SHP77 treated with DMSO at 0.1 percent for 48 hours (cell line): ENCODE data around the gene AKTIP.
"Not testable (repeated sequence)": the region's sequence is repeated elsewhere in the genome, so short reads cannot be mapped to it uniquely, and the experiment has no call there.

Experiments
- DNase-seq: peaks from one replicate; lab custom pipeline; 2025; lab: John Stamatoyannopoulos, UW

Gene AKTIP

DNA sequence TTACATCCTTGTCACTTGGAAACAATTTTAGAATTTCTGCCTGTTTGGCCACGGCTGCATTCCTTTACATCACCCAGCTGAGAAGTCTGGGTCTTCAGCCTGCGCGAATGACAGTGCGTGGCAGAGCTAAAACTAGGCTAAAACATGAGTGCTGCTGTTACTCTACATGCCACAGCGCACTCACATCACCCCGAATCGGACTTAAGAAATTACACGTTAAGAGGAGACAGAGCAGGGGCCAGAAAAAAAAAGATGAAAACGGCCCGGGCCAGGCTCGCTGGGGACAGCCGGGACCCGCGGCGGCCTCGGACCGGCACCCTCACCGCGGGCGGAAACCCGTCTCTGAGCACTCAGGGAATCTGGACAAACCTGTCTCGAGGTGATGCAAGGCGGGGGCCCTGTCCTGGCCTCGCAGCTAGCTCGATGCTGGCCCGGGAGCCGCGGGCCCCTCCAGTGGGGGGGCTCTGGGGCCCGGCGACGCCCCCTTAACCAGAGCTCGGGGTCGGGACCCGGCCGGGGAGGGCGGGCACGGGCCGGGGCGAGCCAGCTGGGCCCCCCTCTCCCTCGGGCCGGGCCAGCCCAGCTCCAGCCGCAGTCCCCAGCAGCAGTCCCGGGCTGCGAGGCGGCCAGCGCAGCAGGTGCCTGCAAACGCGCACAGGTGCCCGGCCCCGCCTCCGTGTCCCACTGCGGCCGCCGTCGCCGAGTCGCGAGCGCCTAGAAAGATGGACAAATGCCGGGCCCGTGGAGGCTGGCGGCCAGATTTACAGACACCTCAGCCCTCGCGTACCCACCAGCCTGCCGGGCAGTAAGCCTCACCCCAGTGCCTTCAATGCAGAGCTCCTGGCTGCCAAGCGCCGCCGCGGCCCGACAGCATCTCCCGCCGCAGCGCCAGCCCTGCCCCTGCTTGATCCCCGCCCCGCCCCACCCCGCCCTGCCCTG lies at the start of gene AKTIP:
TSS of gene AKTIP (minus strand) at position 879 of the 939 bp plus-strand sequence. CDS start 2,950 bp downstream, outside the sequence.
- DNase-seq, result no peak

DNA sequence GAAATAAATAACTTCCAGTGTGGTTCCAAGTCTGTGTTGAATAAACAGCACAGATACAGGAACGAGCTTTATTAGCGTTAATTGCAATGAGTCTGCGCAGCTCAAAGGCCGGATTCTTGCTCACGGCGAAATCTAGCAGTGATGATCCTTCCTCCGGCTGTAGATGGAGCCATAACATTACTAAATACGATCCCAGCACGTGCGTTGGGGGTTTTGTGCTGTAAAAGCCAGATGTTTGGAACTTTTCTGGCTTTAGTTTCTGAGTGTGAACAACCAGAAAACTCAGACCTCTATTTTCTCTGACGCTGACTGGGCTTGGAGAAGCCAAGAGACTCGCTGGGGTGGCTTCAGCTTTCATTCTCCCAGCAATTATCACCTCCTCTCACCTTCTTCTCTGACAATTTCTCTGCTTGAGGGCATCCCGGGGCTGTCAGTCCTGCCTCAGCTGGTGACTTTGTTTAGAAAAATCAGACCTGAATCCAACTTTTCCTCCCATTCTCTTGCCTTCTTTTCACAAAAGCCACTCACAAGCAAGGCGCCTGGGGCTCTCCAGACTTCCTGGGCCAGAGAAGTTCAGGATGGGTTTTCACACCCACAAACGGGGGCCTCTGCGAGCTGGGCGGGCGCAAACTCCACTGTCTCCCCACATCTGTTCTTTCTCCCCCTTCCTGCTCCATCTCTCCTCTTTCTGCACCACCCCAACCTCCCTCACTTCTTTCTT lies 47.1 kb upstream of the AKTIP start:
- DNase-seq, result peak; percentile 45

DNA sequence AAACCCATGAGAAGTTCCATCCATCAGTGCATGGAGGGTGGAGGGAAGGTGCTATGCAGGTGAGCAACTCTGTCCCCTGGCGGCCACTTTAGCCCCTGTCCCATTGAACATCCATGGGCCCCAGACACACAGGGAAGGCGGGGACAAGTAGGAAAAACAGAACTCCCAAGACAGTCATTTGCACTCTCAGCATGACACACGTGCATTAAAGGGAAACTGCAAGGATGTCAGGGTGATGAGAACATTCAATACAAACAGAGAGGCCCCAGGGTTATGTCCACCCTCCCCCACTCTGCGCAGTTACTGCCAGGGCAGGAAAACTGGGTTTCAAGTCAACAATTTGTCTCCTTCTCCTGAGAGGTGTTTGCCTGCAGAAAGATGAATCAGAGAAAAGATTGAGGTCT lies 44.0 kb upstream of the AKTIP start:
- no peak for DNase-seq

DNA sequence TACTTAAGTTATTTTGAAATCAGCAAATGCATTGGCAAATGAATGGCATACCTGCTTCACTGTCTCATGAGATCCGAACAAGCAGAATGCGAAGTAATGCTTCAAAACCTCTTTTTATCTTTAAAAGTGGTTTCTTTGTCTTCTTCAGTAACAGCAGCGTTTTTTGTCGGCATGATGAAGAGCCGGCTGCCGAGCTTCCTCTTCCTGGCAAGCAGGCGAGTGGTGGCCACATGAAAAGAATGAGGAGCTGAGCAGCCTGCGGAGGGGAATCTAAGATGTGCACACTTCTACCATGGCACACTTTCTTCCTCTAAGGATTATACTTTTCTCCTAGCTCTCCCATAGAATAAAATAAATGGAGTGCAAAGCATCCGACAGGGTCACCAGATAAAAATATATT lies 42.4 kb upstream of the AKTIP start:
- no peak for DNase-seq

DNA sequence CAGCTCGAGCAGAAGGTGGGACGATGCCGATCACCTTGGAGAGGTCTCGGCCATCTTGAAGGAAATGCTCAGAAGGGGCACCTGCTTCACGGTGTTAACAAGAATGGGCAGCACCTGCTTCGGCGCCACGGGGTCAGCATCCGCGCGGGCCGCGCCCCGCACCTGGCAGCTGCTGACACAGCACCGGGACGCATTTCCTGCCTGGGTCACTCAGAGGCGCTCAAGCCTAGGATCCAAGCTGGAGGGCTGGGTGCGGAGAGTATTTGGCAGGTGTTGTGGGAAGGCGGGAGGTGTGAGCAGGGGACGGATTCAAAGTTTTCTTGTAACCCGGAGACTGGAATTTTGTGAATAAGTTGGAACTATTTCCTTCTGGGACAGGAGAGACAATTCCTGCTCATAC lies 39.3 kb upstream of the AKTIP start:
- no peak for DNase-seq

DNA sequence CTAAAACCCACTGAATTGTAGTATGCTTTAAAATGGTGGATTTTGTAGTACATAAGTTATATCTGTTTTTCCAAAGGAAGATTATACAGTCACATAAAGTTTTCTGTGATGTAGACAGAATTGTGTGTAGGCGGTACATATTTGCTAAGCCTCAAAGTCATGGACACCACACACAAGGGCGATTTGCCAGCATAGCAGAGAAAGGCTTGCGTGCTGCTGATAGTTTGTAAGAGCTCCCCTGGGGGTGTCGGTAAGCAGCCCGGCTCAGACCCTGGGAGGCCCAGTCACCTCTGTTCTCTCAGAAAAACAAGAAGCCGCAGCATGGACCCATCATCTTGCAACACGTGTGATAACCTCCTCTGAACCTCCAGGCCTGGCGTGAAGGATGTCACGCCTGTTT lies 38.3 kb upstream of the AKTIP start:
- DNase-seq, result no peak

DNA sequence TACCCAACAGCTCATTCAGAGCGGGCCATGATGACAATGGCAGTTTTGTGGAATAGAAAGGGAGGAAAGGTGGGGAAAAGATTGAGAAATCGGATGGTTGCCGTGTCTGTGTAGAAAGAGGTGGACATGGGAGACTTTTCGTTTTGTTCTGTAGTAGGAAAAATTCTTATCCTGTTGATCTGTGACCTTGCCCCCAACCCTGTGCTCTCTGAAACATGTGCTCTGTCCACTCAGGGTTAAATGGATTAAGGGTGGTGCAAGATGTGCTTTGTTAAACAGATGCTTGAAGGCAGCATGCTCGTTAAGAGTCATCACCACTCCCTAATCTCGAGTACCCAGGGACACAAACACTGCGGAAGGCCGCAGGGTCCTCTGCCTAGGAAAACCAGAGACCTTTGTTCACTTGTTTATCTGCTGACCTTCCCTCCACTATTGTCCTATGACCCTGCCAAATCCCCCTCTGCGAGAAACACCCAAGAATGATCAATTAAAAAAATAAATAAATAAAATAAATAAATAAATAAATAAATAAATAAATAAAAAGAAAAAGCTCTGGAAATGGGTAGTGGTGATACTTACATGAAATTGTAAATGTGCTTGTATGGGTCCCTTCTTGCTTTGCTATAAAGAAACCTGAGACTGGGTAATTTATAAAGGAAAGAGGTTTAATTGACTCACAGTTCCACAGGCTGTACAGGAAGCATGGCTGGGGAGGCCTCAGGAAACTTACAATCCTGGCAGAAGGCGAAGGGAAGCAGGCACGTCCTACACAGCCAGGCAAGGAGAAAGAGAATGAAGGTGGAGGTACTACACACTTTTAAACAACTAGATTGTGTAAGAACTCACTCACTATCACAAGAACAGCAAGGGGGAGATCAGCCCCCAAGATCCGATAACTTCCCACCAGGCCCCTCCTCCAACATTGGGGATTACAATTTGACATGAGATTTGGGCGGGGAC lies 37.0 kb upstream of the AKTIP start:
- not testable (repeated sequence) for DNase-seq

DNA sequence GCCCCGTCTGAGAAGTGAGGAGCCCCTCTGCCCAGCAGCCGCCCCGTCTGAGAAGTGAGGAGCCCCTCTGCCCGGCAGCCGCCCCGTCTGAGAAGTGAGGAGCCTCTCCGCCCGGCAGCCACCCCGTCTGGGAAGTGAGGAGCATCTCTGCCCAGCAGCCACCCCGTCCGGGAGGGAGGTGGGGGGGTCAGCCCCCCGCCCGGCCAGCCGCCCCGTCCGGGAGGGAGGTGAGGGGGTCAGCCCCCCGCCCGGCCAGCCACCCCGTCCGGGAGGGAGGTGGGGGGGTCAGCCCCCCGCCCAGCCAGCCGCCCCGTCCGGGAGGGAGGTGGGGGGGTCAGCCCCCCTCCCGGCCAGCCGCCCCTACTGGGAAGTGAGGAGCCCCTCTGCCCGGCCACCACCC lies 36.3 kb upstream of the AKTIP start:
- DNase-seq, result not testable (repeated sequence)

DNA sequence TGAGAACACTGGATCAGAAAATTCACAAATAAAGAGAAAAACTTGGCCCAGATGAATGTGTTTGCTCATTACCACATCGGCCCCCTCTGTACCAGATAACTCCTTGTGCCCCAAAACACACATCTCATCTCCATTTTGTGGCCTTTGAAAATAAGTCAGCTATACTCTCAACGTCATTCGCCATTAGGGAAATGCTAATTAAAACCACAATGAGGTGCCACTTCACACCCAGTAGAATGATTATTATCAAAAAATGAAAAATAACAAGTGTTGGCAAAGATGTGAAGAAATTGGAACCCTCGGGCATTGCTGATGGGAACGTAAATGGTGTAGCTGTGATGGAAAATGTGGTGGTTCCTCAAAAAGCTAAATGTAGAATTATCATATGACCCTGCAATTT lies 34.6 kb upstream of the AKTIP start:
- DNase-seq, result no peak

DNA sequence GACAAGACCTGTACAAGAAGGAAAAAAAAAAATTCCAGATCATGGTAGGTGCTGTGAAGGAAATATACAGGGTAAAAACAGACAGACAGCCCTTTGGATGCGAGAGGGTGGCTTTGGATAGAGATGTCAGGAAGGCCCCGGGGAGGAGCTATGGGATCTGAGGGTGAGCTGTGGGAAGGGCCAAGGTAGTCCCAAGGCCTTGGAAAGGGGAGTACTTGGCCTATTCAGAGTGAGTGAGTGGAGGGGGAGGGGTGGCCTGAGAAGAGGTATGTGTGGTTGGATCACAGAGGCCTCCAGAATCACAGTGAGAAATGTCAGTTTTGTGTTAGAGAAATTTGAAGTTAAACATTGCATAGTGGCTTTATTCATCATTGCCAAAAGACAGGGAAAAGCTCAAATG lies 31.2 kb upstream of the AKTIP start:
- DNase-seq, result no peak

DNA sequence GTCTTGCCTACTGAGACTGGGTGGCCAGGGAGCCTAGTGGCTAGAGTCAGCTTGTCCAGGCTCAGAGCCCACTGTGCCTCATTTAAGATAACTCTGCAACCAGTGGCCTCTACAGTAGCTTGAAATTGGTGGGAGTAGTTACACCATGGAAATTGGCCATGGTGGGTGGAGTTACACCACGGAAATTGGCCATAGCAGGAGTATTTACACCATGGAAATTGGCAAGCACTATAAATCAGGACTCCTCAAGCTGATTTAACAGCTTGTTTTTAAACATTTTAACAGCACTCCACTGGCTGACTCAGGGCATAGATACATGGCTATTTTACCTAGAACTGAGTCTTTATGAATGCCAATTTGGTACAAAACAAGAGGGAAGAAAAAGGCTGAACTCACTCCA lies 27.7 kb upstream of the AKTIP start:
- DNase-seq, result no peak

DNA sequence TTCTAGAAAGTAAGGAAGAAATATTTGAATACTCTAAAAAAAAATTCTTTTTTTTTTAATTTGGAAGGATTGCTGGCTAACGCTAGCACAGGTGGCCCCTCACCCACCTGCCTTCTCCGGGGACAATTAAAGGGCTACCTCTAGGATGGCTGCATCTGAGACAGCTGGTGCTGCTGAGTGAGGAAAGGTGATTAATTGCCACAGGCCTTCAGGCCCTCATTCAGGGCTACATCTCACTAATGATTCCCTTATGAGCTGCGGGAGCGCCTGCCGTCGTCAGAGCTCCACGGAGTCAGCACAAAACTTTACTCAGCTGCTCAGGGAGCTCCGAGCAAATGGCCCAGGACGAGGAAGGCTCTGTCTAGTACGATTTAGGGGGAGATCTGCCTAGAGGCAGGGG lies 27.0 kb upstream of the AKTIP start:
- peak; percentile 53 for DNase-seq

DNA sequence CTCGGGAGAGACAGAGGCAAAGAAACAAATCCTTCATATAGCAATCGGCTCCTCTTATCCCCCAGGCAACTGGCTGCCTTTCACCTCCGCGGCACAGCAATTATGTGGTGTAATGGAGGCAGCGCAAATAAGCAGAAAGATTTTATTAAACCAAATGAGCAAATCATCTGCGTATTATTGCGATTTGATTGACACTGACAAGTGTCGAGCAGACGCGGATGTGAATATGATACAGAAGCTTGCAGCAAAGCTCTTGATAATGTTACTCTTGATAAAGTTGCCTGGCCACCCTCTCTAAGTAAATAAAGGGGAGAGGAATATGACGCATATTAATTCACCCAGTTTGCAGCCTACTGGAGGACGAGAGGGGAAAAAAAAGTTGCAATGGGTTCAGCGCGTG lies 26.5 kb upstream of the AKTIP start:
- peak; percentile 48 for DNase-seq

DNA sequence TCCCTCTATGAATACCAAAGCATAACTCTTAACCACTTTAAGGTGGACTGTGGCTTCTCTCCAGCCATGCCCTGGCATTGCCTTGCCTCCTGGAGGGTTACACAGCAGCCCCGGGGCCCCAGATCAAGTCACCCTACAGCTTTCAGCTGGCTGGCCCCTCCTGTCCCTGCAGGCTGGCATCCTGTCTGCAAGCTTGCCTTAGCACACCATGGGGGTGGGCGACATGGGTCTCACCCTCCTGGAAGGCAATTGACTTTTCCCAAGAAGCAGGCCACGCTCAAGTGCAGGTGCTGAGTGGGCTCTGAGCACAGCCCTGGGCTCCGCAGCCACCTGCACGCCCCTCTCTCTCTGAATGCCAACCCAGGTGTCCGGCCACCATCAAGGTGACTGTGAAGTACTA lies 25.8 kb upstream of the AKTIP start:
- no peak for DNase-seq

DNA sequence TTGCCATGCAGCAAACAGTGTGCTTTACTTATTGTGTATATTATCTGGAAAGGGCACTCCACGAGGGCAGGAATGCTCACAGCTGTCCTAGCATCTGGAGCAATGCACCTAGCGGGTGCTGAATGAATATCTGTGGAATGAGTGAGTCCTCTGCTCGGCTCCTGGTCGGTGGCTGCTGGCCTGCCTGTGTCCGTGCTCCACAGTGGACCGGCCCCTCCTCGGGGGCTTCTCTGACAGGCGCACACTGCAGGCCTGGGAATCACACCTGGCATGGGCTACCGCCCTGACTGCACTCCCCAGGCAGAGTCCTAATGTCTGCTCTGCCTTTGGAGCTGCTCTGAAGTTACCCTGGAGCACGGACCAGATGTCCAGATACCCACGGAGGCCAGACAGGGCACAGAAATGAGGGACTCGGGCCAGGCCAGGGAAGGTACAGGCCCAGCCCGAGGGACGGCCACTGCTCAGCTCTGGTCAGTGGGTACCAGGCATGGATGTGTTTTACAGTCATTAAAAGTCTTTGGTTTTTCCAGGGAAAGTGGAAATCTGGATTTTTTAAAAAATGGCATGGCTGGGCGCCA lies 21.1 kb upstream of the AKTIP start:
- no peak for DNase-seq

DNA sequence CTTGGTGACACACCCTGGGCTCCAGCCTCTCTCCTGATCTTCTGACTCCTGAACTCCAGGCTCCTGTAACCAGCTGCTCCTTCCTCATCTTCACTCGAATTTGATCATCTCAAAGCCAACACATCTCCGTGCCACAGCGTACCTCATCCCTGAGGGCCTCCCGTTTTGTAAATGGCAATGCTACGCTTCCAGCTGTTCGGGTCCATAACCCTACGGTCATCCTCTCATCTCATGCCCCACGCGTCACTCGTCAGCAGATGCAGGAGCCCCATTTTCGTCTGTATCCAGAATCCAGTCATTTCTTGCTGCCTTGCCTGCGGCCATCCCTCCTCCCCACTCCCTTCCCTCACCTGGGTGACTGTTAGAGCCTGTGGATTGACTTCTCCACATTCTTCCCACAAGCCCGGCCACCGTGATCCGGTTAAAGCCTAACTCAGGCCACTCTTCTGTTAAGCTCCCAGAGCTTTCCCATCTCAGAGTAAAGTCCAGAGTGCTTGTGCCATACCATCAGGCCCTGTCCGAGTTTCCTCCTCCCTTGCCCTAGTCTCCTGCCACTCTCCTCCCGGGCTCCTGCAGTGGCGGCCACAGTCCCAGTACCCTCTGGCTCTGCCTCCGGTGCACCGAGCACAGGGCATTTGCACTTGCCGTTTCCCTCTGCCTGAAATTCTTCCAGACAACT lies 20.3 kb upstream of the AKTIP start:
- no peak for DNase-seq

DNA sequence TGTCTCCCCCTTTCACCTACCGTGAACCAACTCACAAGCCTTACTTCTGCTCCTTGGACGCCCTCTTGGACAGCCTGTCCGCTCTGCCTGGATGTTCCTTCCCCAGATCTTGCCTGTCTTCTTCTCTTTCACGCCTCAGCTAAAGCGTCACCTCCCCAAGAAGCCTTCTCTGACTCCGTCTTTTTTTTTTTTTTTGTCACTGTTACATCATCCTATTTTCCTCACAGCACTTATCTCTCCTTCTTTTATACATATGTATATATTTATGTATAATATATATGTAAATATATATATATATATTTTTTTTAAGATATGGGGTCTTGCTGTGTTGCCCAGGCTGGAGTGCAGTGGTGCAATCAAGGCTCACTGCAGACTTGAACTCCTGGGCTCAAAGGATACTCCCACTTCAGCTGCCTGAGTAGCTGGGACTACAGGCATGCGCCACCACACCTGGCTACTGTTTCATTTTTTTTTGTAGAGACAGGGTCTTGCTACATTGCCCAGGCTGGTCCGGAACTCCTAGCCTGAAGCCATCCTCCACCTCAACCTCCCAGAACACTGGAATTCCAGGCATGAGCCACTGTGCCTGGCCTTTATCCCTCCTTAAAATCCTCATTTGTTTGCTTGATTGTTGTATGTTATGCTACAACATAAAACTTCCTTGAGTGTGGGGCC lies 16.5 kb upstream of the AKTIP start:
- no peak for DNase-seq

DNA sequence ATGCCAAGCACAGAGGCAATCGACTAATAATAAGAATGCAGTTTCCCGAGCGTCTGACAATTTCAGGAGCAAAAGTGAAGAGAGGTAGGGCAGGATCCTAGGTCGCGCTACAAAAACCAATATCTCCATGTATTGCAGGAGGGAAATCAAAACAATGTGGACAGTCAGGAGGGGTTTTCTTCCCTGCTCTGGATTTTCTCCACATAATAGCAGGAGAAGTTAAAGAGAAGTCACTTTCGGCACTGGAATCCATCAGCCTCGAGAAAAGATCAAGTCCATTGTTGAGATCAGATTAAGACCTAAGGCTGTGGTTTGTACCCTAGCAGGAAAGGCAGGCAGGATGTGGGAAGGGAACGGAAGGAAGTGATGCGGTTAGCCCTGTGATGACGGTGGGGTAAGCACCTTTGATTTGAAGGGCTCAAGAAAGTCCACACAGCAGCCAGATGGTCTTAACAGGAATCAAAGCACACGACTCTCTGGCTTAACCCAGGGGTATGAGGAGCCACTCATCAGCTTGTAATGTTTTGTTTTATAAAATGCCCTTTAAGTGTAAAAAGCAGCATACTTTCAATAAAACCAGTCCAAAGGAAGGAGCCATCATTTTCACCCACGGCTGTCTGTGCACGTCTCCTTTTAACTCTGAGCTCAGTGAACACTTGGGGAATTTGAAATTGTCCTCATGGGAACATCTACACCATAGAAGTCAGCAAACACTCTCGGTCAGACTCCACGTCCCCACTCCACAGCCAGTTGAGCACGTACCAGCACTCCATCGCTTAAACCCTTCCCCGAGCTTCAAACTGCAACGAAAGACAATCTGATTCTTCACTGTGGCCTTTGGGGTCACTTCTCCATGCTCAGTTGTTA lies 15.8 kb upstream of the AKTIP start:
- no peak for DNase-seq

DNA sequence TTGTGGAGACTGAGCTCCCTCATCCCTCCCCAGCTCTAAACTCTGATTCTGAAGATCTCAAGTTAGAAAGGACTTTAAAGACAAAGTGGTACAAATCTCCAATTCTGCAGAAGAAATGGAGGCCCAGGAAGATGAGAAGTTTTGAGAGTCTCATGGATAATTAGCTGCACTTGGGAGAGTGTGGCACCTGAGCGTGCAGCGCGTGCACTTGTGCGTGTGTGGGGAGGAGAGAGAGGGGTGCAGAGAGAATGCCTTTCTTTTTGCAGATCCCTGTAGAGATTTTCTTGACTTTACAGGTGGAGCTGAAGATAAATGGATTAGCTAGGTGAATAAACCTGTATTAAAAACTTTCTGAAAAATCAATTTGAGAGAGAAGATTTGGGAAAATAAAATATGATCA lies 14.8 kb upstream of the AKTIP start:
- no peak for DNase-seq

DNA sequence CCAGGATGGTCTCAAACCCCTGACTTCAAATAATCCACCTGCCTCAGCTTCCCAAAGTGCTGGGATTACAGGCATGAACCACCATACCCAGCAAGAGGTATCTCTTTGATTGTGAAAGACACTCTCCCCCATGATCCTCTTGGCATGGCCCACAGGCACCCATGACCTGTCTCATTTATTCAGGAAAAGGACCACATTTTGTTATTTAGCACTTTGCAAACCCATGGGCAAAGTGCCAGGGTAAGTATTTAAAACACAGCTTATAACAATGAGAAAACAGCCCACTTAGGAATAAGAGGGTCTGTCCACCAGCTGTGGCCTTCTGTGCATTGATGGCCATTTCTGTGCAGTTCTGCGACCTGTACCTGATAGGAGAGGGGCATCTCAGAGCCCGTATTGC lies 12.8 kb upstream of the AKTIP start:
- no peak for DNase-seq
